Medulla oblongata (tissue), 1 donor: ENCODE data around the gene CEP83.
"Not testable (repeated sequence)": the region's sequence is repeated elsewhere in the genome, so short reads cannot be mapped to it uniquely, and the experiment has no call there.

Source experiments
- DNase-seq: peaks from one replicate; pipeline ENCODE4 v3.0.0-alpha.2; 2015; ENCODE audit errors: extremely low spot score

CEP83 gene

DNA sequence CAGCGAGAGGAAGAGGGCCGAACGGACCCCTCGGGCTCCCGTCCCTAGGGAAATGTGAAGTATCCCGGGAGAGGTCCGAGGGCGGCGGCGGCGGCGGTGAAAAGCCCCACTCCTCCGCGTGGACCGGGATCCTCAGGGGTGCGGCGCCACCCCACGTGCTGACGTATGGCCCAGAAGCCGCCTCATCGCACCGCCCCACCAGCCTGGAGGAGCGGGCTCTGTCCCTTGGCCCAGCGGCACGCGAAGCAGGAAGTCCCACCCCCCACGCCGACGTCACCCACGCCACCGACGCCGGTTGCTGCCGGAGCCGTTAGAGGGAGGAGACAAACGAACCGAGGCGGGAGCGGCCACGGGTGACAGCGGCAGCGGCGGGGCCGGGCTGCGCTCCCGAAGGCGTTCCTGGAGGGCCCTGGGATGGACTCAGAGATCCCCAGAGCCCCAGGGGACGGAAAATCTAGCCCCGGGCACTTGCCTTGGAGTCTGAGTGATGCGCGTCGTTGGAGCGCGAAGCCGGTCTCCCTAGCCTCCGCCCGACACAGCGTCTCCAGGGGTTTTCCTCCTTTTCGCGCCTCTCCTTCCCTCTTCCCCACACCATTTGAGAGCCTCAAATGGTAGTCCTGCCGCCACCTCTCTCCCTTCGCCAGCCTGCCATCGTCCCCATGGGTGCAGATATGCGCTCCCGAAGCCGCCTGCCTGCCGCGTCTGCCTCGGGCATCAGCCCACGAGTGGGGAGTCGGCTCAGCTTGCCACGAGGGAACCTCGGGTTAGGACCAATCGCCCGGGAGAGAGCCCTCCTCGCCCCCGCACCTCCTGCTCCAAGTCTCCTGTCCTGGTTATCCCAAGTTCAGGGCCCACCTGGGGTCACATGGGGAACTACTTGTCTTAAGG, at the start of gene CEP83:
CEP83 (minus strand) TSS at position 140 of the 888 bp plus-strand sequence. CDS start 47,377 bp downstream, outside the sequence.
- peak; percentile 98 for DNase-seq

DNA sequence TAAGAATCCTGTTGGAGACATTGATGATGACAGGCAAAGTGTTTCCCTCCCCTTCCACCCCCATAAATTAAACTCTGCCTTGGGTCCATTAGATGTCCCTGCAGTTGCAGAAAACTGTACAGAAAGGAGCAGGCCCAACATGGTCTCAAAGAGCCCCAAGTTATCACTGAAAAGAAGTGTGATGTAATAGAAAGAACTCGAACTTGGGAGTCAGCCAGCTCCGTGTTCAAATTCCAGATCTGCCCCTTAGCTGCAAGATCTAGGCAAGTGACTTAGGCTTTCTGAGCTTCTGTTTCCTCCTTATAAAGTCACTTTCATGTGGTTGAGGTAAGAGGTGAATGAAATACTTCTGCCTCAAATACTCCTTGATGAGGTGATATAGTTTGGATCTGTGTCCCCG, 49.6 kb upstream of the CEP83 start:
- no peak for DNase-seq

GRCh38 chr12:94507455-94507854, 47.8 kb upstream of the CEP83 start:
- DNase-seq, result no peak

- no peak for DNase-seq
Observed at GRCh38 chr12:94504386-94504785, 44.7 kb upstream of the CEP83 start.

DNA sequence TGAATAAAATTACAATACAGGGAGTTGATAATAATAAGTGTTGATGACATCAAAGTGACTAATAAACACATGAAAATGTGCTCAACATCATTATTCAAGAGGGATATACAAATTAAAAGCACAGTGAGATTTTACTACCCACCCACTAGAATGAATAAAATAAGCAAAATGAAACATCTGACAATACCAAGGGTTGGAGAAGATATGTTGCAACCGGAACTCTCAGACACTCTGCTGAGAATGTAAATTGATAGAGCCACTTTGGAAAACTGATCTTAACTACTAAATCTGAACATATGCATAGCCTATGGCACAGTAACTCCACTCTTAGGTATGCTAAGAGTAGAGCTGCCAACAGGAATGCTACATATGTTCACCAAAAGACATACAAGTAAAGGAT, 44.0 kb upstream of the CEP83 start:
- DNase-seq, result no peak

DNA sequence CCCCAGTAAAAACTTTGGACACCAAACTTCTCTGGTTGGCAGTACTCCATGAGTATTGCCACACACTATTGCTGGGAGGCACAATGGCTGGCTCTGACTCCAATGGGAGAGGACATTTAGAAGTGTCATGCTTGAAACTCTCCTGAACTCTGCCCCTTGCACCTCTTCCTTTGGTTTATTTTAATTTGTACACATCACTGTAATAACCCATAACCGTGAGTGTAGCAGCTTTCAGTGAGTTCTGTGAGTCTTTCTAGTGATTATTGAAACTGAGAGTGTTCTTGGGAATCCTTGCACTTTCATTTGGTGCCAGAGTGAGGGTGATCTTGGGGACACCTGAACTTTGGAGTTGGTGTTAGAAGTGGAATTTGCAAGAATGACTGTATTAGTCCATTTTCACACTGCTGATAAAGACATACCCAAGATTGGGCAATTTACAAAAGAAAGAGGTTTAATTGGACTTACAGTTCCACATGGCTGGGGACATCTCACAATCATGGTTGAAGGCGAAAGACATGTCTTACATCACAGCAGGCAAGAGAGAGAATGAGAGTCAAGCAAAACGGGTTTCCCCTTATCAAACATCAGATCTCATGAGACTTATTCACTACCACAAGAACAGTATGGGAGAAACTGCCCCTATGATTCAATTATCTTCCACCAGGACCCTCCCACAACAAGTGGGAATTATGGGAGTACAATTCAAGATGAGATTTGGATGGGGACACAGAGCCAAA, 41.3 kb upstream of the CEP83 start:
- DNase-seq, result no peak

GRCh38 chr12:94498698-94499097, 39.0 kb upstream of the CEP83 start:
- DNase-seq, result no peak

DNA sequence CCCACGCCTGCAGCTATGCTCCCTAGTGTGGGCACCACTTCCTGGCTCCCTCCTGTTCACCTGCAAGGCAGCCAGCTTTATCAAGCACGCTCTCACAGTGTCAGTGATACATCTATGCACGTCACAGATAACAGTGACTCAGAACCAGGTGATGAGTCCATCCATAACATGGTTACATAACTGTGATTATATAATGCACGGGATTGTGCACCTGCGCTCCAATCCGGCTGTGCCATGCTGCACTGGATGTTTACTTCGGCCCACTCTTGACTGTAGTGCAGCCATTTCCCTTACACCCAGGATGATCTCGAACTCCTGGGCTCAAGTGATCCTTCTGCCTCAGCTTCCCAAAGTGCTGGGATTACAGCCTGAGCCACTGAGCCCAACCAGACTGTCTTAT, 38.4 kb upstream of the CEP83 start:
- no peak for DNase-seq

DNA sequence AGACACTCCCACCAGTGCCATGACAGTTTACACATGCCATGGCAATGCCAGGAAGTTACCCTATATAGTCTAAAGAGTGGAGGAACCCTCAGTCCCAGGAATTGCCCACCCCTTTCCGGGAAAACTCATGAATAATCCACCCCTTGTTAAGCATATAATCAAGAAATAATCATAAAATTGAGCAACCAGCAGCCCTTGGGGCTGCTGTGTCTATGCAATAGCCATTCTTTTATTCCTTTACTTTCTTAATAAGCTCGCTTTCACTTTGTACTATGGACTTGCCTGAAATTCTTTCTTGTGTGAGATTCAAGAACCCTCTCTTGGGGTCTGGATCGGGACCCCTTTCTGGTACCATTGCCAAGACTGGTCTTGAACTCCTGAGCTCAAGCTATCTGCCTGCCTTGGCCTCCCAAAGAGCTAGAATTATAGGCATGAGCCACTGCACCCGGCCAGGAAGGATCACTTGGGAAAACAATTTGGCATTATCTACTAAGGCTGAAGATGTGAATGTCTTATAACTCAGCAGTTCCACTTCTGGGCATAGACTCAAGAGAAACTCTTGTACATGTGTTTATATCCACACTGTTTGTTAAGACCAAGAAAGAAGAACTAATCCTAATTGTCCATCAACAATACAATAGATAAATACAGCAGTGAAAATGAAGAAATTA, 35.9 kb upstream of the CEP83 start:
- DNase-seq, result no peak

- DNase-seq, result no peak
Observed at GRCh38 chr12:94491489-94491888, 31.8 kb upstream of the CEP83 start.

DNA sequence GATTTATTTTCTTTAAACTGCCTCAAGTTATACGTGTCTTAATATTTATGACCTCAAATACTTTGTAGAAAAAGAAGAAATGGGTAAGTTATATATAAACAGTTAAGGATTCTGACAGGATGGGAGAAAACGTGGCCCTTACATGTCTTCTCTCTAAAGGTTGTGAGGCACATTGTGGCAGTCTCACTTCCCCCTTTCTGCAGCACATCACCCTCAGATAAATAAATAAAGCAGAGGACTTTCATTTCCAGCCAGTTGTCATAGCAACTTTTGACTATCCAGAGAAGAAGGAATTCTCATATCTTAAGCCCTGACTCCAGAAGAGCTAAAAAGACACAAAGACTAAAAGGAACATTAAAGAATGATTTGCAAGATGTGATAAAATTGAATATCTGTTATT, 28.8 kb upstream of the CEP83 start:
- DNase-seq, result peak; percentile 45

DNA sequence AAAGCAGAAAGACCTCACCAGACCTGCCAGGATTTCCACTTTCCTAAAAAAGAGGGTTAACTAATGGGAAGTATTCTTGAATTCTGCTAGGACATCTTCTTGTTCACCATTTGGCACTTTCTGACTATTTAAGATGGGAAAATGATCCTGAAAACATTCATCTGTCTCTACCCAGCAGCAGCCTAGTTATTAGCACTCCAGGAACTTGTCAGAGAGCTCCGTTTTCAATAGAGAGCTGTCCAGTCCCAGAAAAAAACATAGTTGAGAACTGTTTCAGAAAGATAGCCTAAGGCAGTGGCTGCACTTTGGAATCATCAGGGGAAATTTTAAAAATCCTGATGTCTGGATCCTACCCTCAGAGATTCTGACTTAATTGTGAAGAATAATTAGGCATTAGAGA, 22.1 kb upstream of the CEP83 start:
- DNase-seq, result no peak

DNA sequence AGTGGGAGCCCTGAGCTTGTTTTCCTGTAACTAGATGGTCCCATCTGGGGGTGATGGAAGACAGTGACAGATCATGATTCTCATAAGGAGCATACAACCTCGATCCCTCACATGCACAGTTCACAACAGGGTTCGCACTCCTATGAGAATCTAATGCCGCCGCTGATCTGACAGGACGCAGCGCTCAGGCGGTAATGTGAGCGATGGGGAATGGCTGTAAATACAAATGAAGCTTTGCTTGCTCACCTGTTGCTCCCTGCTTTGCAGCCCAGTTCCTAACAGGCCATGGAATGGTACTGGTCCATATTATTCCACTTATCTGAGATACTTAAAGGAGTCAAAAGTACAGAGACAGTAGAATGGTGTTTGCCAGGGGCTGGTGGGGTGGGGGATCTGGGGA, 9.9 kb upstream of the CEP83 start:
- DNase-seq, result no peak

- no peak for DNase-seq
Observed at GRCh38 chr12:94460616-94460959, 921 bp upstream of the CEP83 start.

- no peak for DNase-seq
Observed at GRCh38 chr12:94458877-94459727, 565 bp downstream of the CEP83 start.

DNA sequence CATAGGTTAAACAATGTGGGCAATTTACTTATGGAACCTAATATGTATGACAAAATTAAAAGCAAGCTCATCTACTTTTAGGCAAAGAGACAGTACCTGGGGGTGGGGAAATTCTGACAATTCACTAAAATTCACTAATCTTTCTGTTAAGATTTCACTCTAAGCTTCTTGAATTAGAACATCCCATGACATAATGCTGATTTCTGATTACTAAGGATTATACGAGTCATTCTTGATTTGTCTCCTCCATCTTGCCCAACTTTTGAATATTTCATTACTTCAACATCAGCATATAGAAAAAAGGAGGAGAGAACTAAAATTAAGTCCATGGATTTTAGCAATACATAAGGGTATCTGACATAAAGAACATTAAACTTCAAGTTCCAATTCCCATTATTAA, 2.4 kb downstream of the CEP83 start:
- DNase-seq, result no peak

DNA sequence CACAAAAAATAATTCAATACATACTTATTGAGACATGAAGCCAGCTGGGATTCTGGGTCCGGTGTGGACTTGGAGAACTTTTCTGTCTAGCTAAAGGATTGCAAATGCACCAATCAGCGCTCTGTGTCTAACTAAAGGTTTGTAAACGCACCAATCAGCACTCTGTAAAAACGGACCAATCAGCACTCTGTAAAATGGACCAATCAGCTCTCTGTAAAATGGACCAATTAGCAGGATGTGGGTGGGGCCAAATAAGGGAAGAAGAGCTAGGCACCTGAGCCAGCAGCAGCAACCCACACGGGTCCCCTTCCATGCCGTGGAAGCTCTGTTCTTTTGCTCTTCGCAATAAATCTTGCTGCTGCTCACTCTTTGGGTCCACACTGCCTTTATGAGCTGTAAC, 5.3 kb downstream of the CEP83 start:
- DNase-seq, result not testable (repeated sequence)

DNA sequence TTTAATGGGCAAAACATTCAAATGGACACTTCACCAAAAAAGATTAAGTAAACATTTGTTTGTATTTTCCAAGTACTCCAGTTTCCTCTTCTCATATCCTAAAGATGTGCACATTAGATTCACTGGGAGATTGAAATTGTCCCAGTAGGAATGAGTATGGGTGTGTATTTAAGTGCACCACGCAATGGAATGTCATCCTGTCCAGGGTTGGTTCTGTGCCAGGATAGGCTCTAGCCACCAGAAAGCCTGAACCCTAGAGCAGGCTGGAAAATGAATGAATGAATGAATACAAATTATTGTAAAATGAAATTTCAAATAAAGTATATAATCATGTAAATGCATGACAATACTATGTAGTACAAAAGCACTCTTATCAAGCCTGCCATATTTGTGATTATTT, 14.0 kb downstream of the CEP83 start:
- DNase-seq, result no peak

GRCh38 chr12:94437303-94437702, 22.4 kb downstream of the CEP83 start:
- no peak for DNase-seq

- DNase-seq, result peak; percentile 18
Observed at GRCh38 chr12:94435511-94435927, 24.1 kb downstream of the CEP83 start.

DNA sequence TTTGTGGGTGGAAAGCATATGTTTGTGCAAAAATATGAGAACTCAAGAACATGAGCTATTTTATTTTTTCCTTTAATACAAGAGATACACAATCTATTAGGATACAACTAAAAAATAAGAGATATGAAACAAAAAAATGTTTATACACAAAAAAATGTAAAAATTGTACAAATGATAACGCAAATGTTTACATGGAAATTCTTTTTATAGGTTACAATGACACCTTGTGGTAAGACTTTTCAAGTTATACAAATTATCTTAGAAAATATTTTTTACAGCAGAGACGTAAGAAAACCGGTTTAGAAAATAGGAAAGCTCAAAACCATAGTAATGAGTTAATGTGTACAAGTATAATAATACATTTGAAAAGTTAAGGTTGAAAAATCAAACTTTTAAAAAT, 25.5 kb downstream of the CEP83 start:
- DNase-seq, result no peak

DNA sequence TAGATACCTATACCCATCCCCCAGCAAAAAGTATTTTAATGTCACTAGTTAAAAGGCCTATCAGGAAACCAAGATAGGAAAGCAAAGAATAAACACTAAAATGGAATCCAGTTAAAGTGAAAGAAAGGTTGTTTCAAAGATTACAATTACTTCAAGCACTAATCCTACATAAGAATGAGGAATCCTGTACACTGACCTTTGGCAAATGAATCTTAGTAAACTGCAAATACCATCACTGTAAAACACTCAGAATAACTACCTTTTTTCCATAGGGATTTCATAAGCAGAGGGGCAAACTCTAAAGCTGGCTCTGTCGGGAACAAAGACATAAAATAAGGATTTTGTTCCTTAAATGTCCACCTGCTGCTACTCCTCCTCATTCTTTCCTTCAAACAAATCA, 25.9 kb downstream of the CEP83 start:
- DNase-seq, result no peak
